ENCODE results near the gene GAN.
A peak's percentile ranks its signal among the peaks of the same experiment; 100 is the strongest.

The GAN gene
- 31.7 reads per million, percentile 58 among the genes with 10 or more reads in this experiment for total RNA-seq

- DNase-seq, result peak; percentile 91
These were observed at the start of gene GAN for GRCh38 chr16:81314603-81315270. GAN (plus strand) TSS chr16:81314962; CDS start chr16:81315114, 152 bp downstream.

GRCh38 chr16:81265052-81265451 lies 49.7 kb upstream of the GAN start:
- DNase-seq, result no peak

DNA sequence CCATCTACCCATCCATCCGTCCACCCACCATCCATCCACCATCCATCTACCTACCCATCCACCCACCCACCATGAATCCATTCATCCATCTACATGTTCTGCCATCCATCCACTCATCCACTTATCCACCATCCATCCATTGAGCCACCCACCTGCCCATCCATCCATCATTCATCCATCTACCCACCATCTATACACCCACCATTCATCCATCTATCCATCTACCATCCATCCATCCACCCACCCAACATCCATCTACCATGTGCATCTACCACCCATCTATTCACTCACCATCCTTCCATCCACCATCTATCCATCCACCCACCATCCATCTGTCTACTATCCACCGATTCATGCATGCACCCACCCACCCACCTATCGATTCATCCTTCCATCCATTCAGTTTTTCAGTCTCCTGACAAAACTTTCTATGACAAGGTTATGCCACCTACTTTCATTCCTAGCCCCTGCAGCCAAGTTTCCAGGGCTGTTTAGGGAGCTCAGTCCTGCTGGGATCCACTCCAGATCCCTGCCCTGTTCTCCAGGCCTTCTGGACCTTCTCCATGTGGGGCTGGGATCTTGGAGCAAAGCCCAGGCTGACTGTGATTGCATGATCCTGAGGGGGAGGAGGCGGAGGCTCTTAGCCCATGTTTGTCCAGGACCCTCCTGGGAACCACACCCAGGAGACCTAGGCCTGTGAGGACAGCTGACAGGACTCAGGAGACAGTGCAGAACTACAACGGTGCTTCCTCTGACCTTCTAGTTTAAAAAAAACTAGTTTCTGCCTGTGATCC lies 48.9 kb upstream of the GAN start:
- no peak for DNase-seq

DNA sequence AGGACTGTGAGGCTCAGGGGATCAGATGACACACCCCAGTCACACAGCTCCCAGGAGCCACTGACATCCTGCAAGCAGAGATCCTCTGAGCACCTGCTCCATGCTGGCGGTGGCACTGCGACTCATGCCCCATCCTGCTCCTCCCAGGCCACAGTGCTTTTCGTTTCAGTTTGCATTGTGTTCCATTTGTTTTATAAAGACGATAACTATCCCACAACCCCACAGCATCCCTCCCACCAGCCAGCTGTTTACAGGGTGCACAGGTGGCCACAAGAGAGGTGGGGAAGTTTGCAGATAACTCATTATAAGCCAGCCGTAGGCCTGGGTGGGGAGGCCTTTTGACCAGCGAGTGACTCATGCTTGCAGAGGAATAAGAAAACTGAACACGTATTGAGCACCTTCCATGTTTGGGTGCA lies 48.1 kb upstream of the GAN start:
- DNase-seq, result no peak

DNA sequence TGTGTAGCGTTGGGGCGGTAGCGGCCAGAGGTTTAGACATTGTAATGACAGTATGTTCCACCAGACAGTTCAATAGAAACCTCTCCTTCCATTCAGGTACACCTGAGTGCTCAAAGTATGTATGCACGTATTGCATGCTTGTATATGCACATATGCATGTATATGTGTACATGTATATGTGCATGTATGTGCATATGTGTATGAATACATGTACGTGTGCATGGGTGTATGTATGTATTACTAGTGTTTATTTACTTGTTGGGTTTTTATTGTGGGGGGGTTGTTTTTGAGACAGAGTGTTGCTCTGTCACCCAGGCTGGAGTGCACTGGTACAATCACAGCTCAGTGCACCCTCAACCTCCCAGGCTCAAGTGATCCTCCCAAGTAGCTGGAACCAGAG lies 46.3 kb upstream of the GAN start:
- DNase-seq, result no peak

GRCh38 chr16:81273223-81273950 lies 41.4 kb upstream of the GAN start:
- DNase-seq, result no peak

- no peak for DNase-seq
These were observed 39.7 kb upstream of the GAN start for GRCh38 chr16:81275064-81275532.

- DNase-seq, result no peak
These were observed 39.0 kb upstream of the GAN start for GRCh38 chr16:81275795-81276194.

DNA sequence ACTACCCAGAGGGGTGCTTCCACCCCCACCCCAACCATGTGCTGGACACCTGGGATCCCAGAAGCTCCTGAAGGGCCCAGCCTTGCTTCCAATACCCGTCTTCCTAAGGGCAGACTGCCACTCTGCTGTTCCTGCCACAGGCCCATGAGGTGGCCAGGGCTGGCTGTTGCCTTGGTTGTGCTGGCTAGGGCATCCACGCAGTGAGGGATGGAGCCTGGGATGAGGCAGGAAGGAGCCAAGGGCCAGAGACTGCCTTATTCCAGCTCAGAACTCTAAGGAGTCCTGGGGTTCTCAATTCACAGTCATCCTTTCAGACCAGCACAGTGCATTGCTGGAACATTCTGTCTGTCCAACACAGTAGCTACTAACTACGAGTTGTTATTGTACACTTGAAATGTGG lies 38.4 kb upstream of the GAN start:
- no peak for DNase-seq

DNA sequence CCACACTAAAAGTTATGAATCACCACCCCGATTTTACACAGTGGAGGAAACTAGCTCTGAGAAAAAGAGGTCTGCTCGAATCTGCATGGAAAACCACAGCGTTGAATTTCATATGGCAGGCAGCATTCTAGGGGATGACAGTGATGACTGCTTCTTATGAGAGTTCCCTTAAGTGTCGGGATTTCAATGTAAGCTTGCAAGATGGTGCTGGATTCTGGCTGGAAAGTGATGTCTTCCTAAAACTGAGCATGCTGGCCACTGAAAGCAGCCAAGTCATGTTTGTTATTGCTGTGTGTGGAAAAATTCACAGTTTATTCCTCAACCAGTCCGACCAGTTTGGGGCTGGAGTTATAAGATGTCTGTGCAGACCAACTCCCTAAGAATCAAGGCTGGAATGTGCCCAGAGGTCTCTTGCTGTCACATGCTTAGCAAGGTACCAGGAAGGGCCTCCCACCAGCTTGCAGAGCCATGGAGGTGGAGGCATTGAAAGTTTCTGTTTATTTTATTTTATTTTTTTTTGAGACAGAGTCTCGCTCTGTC lies 37.2 kb upstream of the GAN start:
- DNase-seq, result no peak

DNA sequence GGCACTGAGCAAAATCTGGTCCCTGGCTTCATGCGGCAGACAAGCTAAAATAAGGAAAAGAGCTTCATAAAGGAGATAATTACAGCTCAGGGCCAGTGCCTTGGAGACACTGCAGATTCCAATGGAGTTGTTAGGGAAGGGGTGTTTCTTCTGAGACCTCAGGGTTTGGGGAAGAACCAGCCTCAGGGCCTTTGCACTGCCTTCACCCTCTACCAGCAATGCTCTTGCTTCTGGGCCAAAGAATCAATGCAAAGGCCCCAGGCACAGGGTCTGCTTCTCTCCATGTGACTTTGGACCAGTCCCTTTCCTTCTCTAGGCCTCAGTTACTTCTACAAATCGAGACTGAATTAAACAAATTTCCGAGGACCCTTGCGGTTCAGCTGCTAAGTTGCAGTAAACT lies 36.2 kb upstream of the GAN start:
- DNase-seq, result no peak

- DNase-seq, result no peak
These were observed 35.4 kb upstream of the GAN start for GRCh38 chr16:81279392-81279791.

DNA sequence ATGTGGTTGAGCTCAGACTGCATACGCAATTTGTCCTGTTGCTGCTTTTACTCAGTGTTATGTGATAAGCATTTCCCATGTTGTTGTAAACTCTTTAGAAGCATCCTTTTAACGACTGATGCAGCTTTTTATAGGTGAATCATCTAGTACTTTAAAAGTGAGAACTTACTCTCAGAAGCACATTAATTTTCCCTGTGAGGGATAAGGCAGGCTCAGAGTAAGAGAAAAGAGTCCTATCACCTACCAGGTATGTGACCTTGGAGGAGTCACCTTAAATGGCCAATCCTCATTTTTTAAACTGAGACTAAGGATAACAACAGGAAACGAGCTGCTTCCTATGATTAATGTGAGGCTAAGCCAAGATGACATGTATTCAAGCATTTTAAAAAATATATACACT lies 34.4 kb upstream of the GAN start:
- no peak for DNase-seq

DNA sequence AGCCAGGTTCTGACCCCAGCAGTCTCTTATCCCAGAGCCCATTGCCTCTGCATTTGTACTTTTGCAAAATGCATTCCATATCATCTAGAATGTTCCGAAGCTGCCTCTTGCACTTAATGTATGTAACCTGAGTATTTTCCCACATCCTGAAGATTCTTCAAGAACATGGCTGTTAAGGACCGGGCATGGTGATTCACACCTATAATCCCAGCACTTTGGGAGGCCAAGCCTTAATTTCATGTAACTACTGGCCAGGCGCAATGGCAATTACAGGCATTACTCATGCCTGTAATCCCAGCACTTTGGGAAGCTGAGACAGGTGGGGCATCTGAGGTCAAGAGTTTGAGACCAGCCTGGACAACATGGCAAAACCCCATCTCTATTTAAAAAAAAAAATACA lies 31.7 kb upstream of the GAN start:
- DNase-seq, result no peak

GRCh38 chr16:81284995-81285600 lies 29.7 kb upstream of the GAN start:
- no peak for DNase-seq

DNA sequence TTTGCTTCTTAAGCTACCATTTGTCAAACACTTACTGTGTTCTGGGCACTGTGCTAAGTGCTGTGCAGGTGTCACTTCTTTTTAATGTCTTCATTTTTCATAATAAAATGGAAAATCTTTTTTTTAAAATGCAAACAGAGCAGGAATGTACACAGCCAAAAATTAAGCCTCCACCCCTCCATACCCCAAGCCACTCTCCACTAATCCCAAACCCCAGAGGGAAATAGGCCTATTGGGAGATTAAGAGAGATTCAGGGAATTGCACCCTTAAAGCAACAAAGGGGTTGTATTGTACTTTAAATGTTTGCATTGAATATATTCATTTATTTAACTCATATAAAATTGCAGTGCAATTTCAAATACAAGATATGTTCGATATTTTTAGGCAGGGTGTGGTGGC lies 28.6 kb upstream of the GAN start:
- DNase-seq, result no peak

GRCh38 chr16:81291117-81291516 lies 23.6 kb upstream of the GAN start:
- no peak for DNase-seq

- no peak for DNase-seq
These were observed 21.8 kb upstream of the GAN start for GRCh38 chr16:81292936-81293335.

DNA sequence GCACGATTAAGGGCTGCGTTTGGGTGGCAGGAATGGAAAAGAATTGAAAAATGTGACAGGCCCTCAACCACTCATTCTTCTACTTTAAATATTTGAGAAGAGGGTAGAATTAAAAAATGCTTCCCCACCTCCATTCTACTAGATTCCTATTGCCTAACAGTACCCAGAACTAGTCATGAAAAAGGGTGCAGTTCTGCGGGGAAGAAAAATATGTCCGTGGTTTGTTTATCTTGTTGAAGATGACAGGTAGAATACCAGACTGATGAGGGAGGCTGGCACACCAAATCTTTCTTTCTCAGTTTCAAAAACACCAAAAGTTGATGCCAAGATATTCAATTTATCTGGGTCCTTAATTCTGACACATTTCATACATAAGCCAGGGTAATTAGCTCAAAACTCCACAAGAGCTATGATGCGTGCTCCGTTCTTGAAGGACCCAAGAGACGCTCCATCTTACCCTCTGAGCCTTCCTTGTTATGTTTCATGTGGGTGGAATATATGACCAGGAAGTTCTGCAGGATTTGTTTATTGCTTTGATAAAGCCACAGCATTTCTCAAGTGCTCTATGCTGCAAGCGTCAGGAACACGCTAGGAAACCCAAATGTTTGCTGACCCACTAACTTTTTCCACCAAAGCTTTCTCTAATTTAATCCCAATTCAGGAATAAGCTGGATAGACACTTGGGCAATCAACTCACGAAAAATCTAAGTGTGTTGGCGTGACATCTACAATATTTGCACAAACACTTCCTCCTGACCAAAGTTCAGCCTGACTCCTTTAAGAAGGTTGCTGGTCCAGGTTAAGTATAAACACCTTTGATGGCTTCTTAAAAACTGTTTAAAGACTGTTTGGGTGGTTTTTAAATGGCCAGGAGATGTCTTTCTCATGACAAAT lies 20.6 kb upstream of the GAN start:
- no peak for DNase-seq

GRCh38 chr16:81296631-81297030 lies 18.1 kb upstream of the GAN start:
- no peak for DNase-seq

DNA sequence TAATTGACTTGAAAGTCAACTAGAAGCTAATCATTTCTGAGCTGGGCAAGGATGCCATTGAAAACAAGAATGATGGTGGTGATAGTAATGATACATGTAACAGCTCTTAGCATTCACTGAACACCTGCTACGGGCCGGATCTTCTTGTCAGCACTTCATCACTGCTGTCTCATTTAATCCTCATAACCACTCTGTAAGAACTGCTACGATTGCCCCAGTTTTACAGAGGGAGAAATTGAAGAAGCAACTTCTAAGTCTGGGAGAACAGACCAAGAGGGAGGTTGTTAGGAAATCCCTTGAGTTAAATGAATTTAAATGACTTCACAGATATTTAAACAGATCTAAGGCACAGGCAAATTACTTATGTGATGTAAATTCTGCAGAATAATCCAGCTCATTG lies 7.0 kb upstream of the GAN start:
- no peak for DNase-seq

Measured in effector CD4-positive, alpha-beta T cell (primary cell).